Heart left ventricle (tissue), 13 donors: Measurements from ENCODE around the gene WDR76.

Source experiments
- CTCF ChIP-seq, 12 donors: fragments of 200-600 bp; sonication (generic) in 4 of 12; IDR thresholded peaks; one replicate each; pipeline versions ENCODE4 v1.5.0 to v1.8.0; 2018 to 2022; ENCODE audit warnings: antibody characterized with exemption in 12 of 12, mild to moderate bottlenecking in 5 of 12
- POLR2A ChIP-seq, 2 donors: fragments of 450-650 bp; IDR thresholded peaks; one replicate each; pipeline ENCODE4 v1.6.1; 2017; ENCODE audit warnings: antibody characterized with exemption in 2 of 2, mild to moderate bottlenecking in 2 of 2, moderate library complexity in 2 of 2
- donor health status: ischemic (EF 13 %, LVEDD 7.1; RV severe dilation, severe dysfunction).
- donor health status: DM: no; HTN: yes; CAD: no.
- donor health status: DM: no; HTN: no; CAD: no.
- donor health status: ischemic (EF 25% LVEDD 6.9; RV normal size, moderate dysfunction).
- donor health status: ischemic (EF 25% LVEDD 5.7; RV mildly dilated, moderate dysfunction).
- donor health status: ischemic (EF 35%, LVEDD 5.7; RV mildly dilated, moderate dysfunction).
- donor health status: nonischemic (EF 11% LVEDD 7.7; RV severe dilation, severe dysfunction).
- donor health status: DM: yes; HTN: yes; CAD: no.
- donor health status: PGD.
- donor health status: ischemic (EF 29% LVEDD 5.4; RV normal size, mild dysfunction).
- donor health status: nonischemic (EF 23%, LVEDD 6.1; RV moderate dilation, normal function).

- no peak for TF ChIP-seq CTCF (IDR thresholded peaks at IDR 0.05)
- no peak for TF ChIP-seq POLR2A (IDR thresholded peaks at IDR 0.05)
Measured at GRCh38 chr15:43794269-43795037, 32.3 kb upstream of the WDR76 start.
